ENCODE data around the gene MARCKSL1.

MARCKSL1 gene

GRCh38 chr1:32334864-32335534 is 1.0 kb downstream of the MARCKSL1 start:
- FAIRE-seq = peak; percentile 79
- no peak for TF ChIP-seq POLR2A (IDR thresholded peaks at IDR 0.05; ENCODE audit: low read depth, low read length)
- no peak for TF ChIP-seq TAF1 (IDR thresholded peaks at IDR 0.05; ENCODE audit: low read depth, low read length)
- TF ChIP-seq POU2F2 (IDR thresholded peaks at IDR 0.05; ENCODE audit: low read depth, low read length) = 0 out of 2 replicates have a peak, but pooled peaks have one; percentile 27
- TF ChIP-seq SPI1 (IDR thresholded peaks at IDR 0.05; ENCODE audit: low read depth, low read length) = no peak
- peak; percentile 50 for DNase-seq (ENCODE audit: insufficient read length, low spot score)

GRCh38 chr1:32334274-32334861 is 1.7 kb downstream of the MARCKSL1 start:
- no peak for TF ChIP-seq PAX5 (IDR thresholded peaks at IDR 0.05; ENCODE audit: insufficient read depth, low read length, severe bottlenecking)
- no peak for TF ChIP-seq TAF1 (IDR thresholded peaks at IDR 0.05; ENCODE audit: low read depth, low read length)
- no peak for TF ChIP-seq POU2F2 (IDR thresholded peaks at IDR 0.05; ENCODE audit: low read depth, low read length)
- TF ChIP-seq SPI1 (IDR thresholded peaks at IDR 0.05; ENCODE audit: low read depth, low read length) = no peak
- TF ChIP-seq POLR2A (IDR thresholded peaks at IDR 0.05; ENCODE audit: low read depth, low read length) = peak; percentile 66; the same call in 1 of the 2 replicates
- peak; percentile 80 for TF ChIP-seq POLR2AphosphoS5 (IDR thresholded peaks at IDR 0.05; ENCODE audit: low read depth, low read length)
- DNase-seq (ENCODE audit: insufficient read length, low spot score) (no peak), FAIRE-seq (peak; percentile 59)

- peak; percentile 26 for FAIRE-seq
- TF ChIP-seq POLR2AphosphoS5 (IDR thresholded peaks at IDR 0.05; ENCODE audit: low read depth, low read length) (no peak; the same call in 1 of the 2 replicates), TAF1 (IDR thresholded peaks at IDR 0.05; ENCODE audit: low read depth, low read length) (no peak), PAX5 (IDR thresholded peaks at IDR 0.05; ENCODE audit: insufficient read depth, low read length, severe bottlenecking) (no peak), POU2F2 (IDR thresholded peaks at IDR 0.05; ENCODE audit: low read depth, low read length) (no peak), POLR2A (IDR thresholded peaks at IDR 0.05; ENCODE audit: low read depth, low read length) (no peak), SPI1 (IDR thresholded peaks at IDR 0.05; ENCODE audit: low read depth, low read length) (no peak)
- DNase-seq (ENCODE audit: insufficient read length, low spot score) = no peak
These were observed 2.6 kb downstream of the MARCKSL1 start for GRCh38 chr1:32333251-32333963.

- no peak for TF ChIP-seq POU2F2 (IDR thresholded peaks at IDR 0.05; ENCODE audit: low read depth, low read length)
- no peak for TF ChIP-seq SPI1 (IDR thresholded peaks at IDR 0.05; ENCODE audit: low read depth, low read length)
- no peak for TF ChIP-seq PAX5 (IDR thresholded peaks at IDR 0.05; ENCODE audit: insufficient read depth, low read length, severe bottlenecking)
- TF ChIP-seq POLR2AphosphoS5 (IDR thresholded peaks at IDR 0.05; ENCODE audit: low read depth, low read length) = peak; percentile 27; the same call in 1 of the 2 replicates
- TF ChIP-seq POLR2A (IDR thresholded peaks at IDR 0.05; ENCODE audit: low read depth, low read length) = peak; percentile 19; the same call in 1 of the 2 replicates
- no peak for FAIRE-seq
- no peak for DNase-seq (ENCODE audit: insufficient read length, low spot score)
These were observed 3.5 kb downstream of the MARCKSL1 start for GRCh38 chr1:32332290-32333079.

GRCh38 chr1:32331549-32331948 is 4.5 kb downstream of the MARCKSL1 start:
- no peak for FAIRE-seq
- TF ChIP-seq SPI1 (IDR thresholded peaks at IDR 0.05; ENCODE audit: low read depth, low read length) (no peak), POLR2AphosphoS5 (IDR thresholded peaks at IDR 0.05; ENCODE audit: low read depth, low read length) (peak; percentile 54; the same call in 1 of the 2 replicates)
- no peak for DNase-seq (ENCODE audit: insufficient read length, low spot score)

GRCh38 chr1:32330558-32331151 is 5.4 kb downstream of the MARCKSL1 start:
- no peak for FAIRE-seq

GRCh38 chr1:32329931-32330466 is 6.0 kb downstream of the MARCKSL1 start:
- TF ChIP-seq POLR2A (IDR thresholded peaks at IDR 0.05; ENCODE audit: low read depth, low read length) (no peak), POU2F2 (IDR thresholded peaks at IDR 0.05; ENCODE audit: low read depth, low read length) (no peak), TAF1 (IDR thresholded peaks at IDR 0.05; ENCODE audit: low read depth, low read length) (no peak), POLR2AphosphoS5 (IDR thresholded peaks at IDR 0.05; ENCODE audit: low read depth, low read length) (no peak), SPI1 (IDR thresholded peaks at IDR 0.05; ENCODE audit: low read depth, low read length) (no peak), PAX5 (IDR thresholded peaks at IDR 0.05; ENCODE audit: insufficient read depth, low read length, severe bottlenecking) (no peak)
- no peak for DNase-seq (ENCODE audit: insufficient read length, low spot score)
- FAIRE-seq = no peak

More at GRCh38 chr1:32330558-32331151, 5.4 kb downstream of the MARCKSL1 start:
- no peak for TF ChIP-seq PAX5 (IDR thresholded peaks at IDR 0.05; ENCODE audit: insufficient read depth, low read length, severe bottlenecking)
- no peak for TF ChIP-seq SPI1 (IDR thresholded peaks at IDR 0.05; ENCODE audit: low read depth, low read length)
- no peak for TF ChIP-seq POLR2A (IDR thresholded peaks at IDR 0.05; ENCODE audit: low read depth, low read length)
- TF ChIP-seq POU2F2 (IDR thresholded peaks at IDR 0.05; ENCODE audit: low read depth, low read length) = no peak
- TF ChIP-seq POLR2AphosphoS5 (IDR thresholded peaks at IDR 0.05; ENCODE audit: low read depth, low read length) = no peak
- TF ChIP-seq TAF1 (IDR thresholded peaks at IDR 0.05; ENCODE audit: low read depth, low read length) = no peak
- DNase-seq (ENCODE audit: insufficient read length, low spot score) = no peak

GRCh38 chr1:32327204-32327603 is 8.8 kb downstream of the MARCKSL1 start:
- FAIRE-seq (no peak), DNase-seq (ENCODE audit: insufficient read length, low spot score) (no peak)
- TF ChIP-seq SPI1 (IDR thresholded peaks at IDR 0.05; ENCODE audit: low read depth, low read length) = no peak
- no peak for TF ChIP-seq POU2F2 (IDR thresholded peaks at IDR 0.05; ENCODE audit: low read depth, low read length)
- TF ChIP-seq POLR2A (IDR thresholded peaks at IDR 0.05; ENCODE audit: low read depth, low read length) = no peak
- no peak for TF ChIP-seq TAF1 (IDR thresholded peaks at IDR 0.05; ENCODE audit: low read depth, low read length)
- TF ChIP-seq POLR2AphosphoS5 (IDR thresholded peaks at IDR 0.05; ENCODE audit: low read depth, low read length) = no peak
- TF ChIP-seq PAX5 (IDR thresholded peaks at IDR 0.05; ENCODE audit: insufficient read depth, low read length, severe bottlenecking) = no peak

All from GM12891 (cell line).